ENCODE results near the gene FAM209B. TPM values are rescaled to one million over a fixed set of nuclear protein-coding genes. Genes with fewer than 3 reads are reported as not detected.

The FAM209B gene
- total and polyA plus RNA-seq, 11 donors: 0.42 to 0.76 (median 0.52) TPM; not detected in 7

GRCh38 chr20:56517641-56518040, 15.4 kb upstream of the FAM209B start:
- Histone ChIP-seq H3K4me1 (peaks cover 0 to 15% (median 2%) of the 10 kb centered on the region in 12 donors), H3K27me3 (no peaks in the 10 kb centered on the region), H3K36me3 (peaks cover 0 to 72% (median 54%) of the 10 kb centered on the region in 9 donors), H3K9me3 (peaks cover 0 to 25% (median 17%) of the 10 kb centered on the region in 12 donors), H3K4me3 (no peak overlapping the region), H3K27ac (no peak overlapping the region)
- 90 to 93% (median 93%) methylated on average over 8 of the region's 8 CpGs for WGBS, 4 donors
- DNase-seq: no peak
- no peak for ATAC-seq
- no peak for TF ChIP-seq CTCF (IDR thresholded peaks at IDR 0.05)
- TF ChIP-seq POLR2A (IDR thresholded peaks at IDR 0.05): no peak
- intact Hi-C loops (cut with DNase I): no loop called here

GRCh38 chr20:56518126-56518525, 14.9 kb upstream of the FAM209B start:
- peaks cover 0 to 69% (median 51%) of the 10 kb centered on the region in 9 donors for H3K36me3 ChIP-seq
- H3K4me1 ChIP-seq: peaks cover 0 to 15% (median 2%) of the 10 kb centered on the region in 12 donors
- H3K4me3 ChIP-seq: no peak overlapping the region
- no peak for ATAC-seq
- peaks cover 0 to 25% (median 17%) of the 10 kb centered on the region in 12 donors for H3K9me3 ChIP-seq
- no peak overlapping the region for H3K27ac ChIP-seq
- no peak for TF ChIP-seq POLR2A (IDR thresholded peaks at IDR 0.05)
- TF ChIP-seq CTCF (IDR thresholded peaks at IDR 0.05): no peak
- intact Hi-C loops (cut with DNase I): no loop called here
- WGBS, 4 donors: 97 to 98% (median 97%) methylated on average over 14 of the region's 14 CpGs
- DNase-seq: no peak
- no peaks in the 10 kb centered on the region for H3K27me3 ChIP-seq

- Histone ChIP-seq H3K36me3 (peaks cover 0 to 62% (median 44%) of the 10 kb centered on the region in 9 donors), H3K27me3 (no peaks in the 10 kb centered on the region), H3K4me1 (peaks cover 0 to 15% (median 2%) of the 10 kb centered on the region in 12 donors), H3K27ac (no peak overlapping the region), H3K9me3 (peaks cover 0 to 25% (median 17%) of the 10 kb centered on the region in 12 donors), H3K4me3 (no peak overlapping the region)
- ATAC-seq (no peak), DNase-seq (no peak)
- intact Hi-C loops (cut with DNase I): no loop called here
- TF ChIP-seq CTCF (IDR thresholded peaks at IDR 0.05) (no peak), POLR2A (IDR thresholded peaks at IDR 0.05) (no peak)
- WGBS, 4 donors: 93 to 97% (median 96%) methylated on average over 10 of the region's 10 CpGs
Measured at GRCh38 chr20:56518721-56519398, 14.2 kb upstream of the FAM209B start.

- H3K4me1 ChIP-seq: peaks cover 0 to 15% (median 2%) of the 10 kb centered on the region in 12 donors
- H3K4me3 ChIP-seq: no peak overlapping the region
- TF ChIP-seq CTCF (IDR thresholded peaks at IDR 0.05): no peak
- no peak for TF ChIP-seq POLR2A (IDR thresholded peaks at IDR 0.05)
- H3K27me3 ChIP-seq: no peaks in the 10 kb centered on the region
- WGBS, 4 donors: 98 to 100% (median 98%) methylated on average over 10 of the region's 10 CpGs
- ATAC-seq (no peak), DNase-seq (no peak)
- peaks cover 0 to 25% (median 17%) of the 10 kb centered on the region in 12 donors for H3K9me3 ChIP-seq
- H3K27ac ChIP-seq: no peak overlapping the region
- intact Hi-C loops (cut with DNase I): no loop called here
- H3K36me3 ChIP-seq: peaks cover 0 to 58% (median 42%) of the 10 kb centered on the region in 9 donors
Measured at GRCh38 chr20:56519551-56519950, 13.5 kb upstream of the FAM209B start.
